Activated naive CD8-positive, alpha-beta T cell treated with anti-CD3 and anti-CD28 coated beads for 36 hours (primary cell): ENCODE results near the gene TRIO. TPM values are rescaled to one million over a fixed set of nuclear protein-coding genes. Genes with fewer than 3 reads are reported as not detected.

Source experiments
- DNase-seq: peaks from one replicate; pipeline ENCODE4 v3.0.0; 2021
- H3K27ac Mint-ChIP-seq: one replicate; pipeline ENCODE4 v1.8.0; 2022; ENCODE audit warnings: mild to moderate bottlenecking, moderate library complexity, mixed read lengths
- H3K27me3 Mint-ChIP-seq: one replicate; pipeline ENCODE4 v1.8.0; 2022; ENCODE audit warnings: mild to moderate bottlenecking, mixed read lengths
- H3K36me3 Mint-ChIP-seq: one replicate; pipeline ENCODE4 v1.8.0; 2021; ENCODE audit warnings: mild to moderate bottlenecking, mixed read lengths
- H3K4me1 Mint-ChIP-seq: one replicate; pipeline ENCODE4 v1.8.0; 2021; ENCODE audit warnings: mixed read lengths
- H3K4me3 Mint-ChIP-seq: one replicate; pipeline ENCODE4 v1.8.0; 2022; ENCODE audit warnings: mild to moderate bottlenecking, moderate library complexity, mixed read lengths
- H3K9me3 Mint-ChIP-seq: one replicate; pipeline ENCODE4 v1.8.0; 2022; ENCODE audit warnings: mixed read lengths
- total RNA-seq, 2 experiments: library from RNA; stranded (reverse); gene quantifications; one replicate each; pipeline ENCODE4 v1.2.3, GENCODE V29; 2021

TRIO gene
- total RNA-seq, 2 experiments from 2014 or later, result 7.4 to 9.8 TPM

DNA sequence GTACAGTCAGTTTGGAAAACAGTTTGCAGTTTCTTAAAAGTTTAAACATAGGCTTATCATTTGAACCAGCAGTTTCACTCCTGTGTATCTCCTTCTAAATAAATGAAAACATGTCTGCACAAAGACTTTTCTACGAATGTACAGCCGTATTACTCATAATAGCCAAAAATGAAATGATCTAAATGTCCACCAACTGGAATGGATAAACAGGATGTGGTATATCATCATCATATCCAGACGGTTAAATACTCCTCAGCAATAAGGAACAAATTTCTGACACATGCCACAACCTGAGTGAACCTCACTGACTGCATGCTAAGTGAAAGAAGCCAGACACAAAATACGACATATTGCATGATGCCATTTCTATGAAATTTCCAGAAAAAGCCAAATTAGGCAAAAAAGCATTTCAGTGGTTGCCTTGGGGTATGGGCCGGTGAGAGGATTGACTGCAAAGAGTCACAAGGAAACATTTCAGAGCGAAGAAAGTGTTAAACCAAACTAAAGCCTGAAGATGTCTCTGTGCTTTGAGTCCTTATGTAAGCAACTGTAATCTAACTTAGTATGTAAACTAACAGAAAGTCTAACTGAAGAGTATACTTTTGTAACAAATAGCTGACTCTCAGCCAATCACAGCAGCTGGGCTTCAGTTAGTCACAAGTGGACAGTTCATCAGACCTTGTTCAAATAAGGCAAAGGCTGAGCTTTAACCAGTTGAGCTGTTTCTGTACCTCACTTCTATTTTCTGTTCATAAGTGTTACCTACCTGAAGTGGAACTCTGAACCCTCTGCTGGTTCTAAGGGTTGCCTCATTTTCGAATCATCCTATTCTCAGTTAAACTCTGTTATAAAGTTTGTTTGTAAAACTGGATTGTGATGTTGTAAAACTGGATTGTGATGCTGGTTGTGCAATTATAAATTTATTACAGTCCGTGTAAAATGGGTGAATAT is 65.2 kb downstream of the TRIO start:
- DNase-seq, result no peak
- no peaks in the 10 kb centered on the region for H3K36me3 Mint-ChIP-seq
- no peaks in the 10 kb centered on the region for H3K9me3 Mint-ChIP-seq
- peaks cover 23% of the 10 kb centered on the region for H3K27me3 Mint-ChIP-seq
- H3K4me1 Mint-ChIP-seq, result peaks cover 13% of the 10 kb centered on the region
- H3K27ac Mint-ChIP-seq, result no peak overlapping the region
- no peak overlapping the region for H3K4me3 Mint-ChIP-seq

DNA sequence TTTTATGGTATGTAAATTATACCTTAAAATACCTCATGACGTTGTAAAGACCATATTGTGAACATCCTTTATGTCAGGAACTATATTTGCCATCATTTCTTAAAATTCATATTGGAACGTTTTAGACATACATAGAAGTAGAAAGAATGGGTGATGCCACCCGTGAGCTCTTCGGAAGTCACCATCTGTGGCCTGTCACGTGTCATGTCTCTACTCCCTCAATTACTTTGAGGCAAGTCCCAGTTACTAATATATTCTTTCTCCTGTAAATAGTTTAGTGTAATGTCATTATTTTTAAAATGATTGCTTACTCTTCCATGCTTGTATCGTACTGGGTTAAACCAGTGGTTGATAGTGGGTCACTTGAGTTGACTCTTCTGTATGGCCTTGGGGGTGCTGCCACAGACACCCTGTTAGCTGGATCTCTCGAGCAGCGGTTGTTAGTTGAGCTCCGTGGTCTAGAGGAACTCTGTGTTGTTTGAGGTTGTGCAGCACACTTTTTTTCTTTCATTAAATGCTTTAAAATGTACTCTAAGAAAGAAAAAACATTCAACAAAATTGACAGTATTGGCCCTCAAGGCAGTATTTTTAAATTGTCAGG is 66.2 kb downstream of the TRIO start:
- H3K27ac Mint-ChIP-seq, result no peak overlapping the region
- H3K36me3 Mint-ChIP-seq, result no peaks in the 10 kb centered on the region
- H3K27me3 Mint-ChIP-seq, result peaks cover 17% of the 10 kb centered on the region

DNA sequence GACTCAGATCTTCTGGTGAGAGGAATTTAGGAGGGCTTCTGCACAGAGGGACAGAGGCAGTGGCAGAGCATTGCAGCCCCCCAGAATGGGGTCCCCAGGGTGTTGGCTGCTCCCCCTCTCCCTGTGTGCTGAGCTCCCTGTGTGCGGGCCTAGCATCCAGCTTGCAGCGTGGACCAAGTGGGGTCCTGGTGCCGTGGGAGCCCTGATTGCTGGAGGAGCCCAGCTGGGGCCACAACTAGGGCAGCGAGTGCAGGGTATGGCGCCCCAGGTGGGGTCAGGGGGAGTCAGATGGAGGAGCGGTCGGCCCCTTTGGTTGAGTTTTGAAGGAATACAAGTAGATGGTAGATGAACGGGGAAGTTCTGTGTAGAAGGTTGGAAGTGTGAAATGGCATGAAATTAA is 66.7 kb downstream of the TRIO start:
- Mint-ChIP-seq H3K4me3 (no peak overlapping the region), H3K36me3 (no peaks in the 10 kb centered on the region), H3K27me3 (peaks cover 16% of the 10 kb centered on the region), H3K27ac (no peak overlapping the region), H3K9me3 (no peaks in the 10 kb centered on the region), H3K4me1 (peaks cover 10% of the 10 kb centered on the region)
- no peak for DNase-seq

More for the DNA sequence above, 66.2 kb downstream of the TRIO start:
- Mint-ChIP-seq H3K4me1 (peaks cover 13% of the 10 kb centered on the region), H3K4me3 (no peak overlapping the region), H3K9me3 (no peaks in the 10 kb centered on the region)
- no peak for DNase-seq

DNA sequence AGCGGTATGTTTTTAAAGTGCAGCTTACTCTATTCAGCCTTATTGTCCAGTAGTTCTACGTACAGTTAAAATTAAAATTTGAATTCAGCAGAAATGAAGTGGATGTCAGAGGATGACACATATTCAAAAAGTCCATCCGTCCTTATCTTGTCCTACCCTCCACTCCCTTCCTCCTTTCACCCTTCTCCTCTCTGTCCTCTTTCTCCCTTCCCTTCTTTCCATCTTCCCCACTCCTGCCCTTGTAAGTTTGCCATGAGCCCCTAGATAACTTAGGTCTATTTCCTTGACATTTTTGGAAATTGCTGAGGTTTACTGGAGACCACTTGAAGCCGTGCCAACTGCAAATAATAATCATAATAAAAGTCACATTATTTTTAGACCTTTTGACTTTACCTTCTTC is 67.6 kb downstream of the TRIO start:
- Mint-ChIP-seq H3K27me3 (peaks cover 19% of the 10 kb centered on the region), H3K4me1 (peaks cover 6% of the 10 kb centered on the region), H3K36me3 (no peaks in the 10 kb centered on the region), H3K4me3 (no peak overlapping the region), H3K9me3 (no peaks in the 10 kb centered on the region), H3K27ac (no peak overlapping the region)
- DNase-seq, result no peak

DNA sequence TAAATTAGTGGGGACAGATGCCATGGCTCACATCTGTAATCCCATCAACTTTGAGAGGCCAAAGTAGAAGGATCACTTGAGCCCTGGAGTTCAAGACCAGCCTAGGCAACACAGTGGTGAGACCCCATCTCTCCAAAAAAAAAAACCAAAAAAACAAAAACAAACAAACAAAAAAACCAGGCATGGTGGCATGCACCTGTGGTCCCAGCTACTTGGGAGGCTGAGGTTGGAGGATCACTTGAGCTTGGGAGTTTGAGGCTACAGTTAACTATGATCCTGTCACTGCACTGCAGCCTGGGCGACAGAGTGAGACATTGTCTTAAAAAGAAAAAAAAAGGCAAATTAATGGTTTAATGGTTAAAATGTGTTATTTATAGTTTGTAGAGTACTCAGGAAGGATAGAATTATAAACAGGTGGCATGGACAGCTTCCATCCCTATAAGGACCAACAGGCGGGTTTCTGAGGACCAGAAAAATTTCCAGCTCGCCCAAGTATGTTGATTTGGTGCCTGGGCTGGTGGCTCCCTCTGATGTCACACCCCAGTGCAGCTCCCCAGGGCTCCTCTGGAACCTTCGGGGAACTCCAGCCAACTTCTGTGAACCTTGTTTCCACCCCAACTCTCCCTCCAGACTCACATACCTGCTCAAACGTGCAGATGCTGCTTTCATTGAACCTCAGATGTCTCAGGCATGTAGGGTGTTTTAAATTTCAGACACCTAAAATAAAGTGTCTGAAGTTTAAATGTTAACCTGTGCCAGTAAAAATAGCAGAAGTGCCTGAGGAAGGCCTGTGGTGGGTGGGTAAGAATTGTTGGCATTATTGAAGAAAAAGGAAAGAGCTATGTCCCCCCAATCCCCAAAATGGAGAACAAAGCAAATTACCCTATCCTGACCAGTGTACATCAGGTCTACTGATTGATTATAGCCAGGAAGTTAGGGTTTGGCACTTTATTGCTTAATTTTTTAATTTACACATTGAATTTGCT is 69.0 kb downstream of the TRIO start:
- Mint-ChIP-seq H3K4me1 (peaks cover 6% of the 10 kb centered on the region), H3K4me3 (no peak overlapping the region), H3K36me3 (no peaks in the 10 kb centered on the region), H3K27ac (no peak overlapping the region), H3K9me3 (no peaks in the 10 kb centered on the region), H3K27me3 (peaks cover 26% of the 10 kb centered on the region)
- DNase-seq, result no peak

DNA sequence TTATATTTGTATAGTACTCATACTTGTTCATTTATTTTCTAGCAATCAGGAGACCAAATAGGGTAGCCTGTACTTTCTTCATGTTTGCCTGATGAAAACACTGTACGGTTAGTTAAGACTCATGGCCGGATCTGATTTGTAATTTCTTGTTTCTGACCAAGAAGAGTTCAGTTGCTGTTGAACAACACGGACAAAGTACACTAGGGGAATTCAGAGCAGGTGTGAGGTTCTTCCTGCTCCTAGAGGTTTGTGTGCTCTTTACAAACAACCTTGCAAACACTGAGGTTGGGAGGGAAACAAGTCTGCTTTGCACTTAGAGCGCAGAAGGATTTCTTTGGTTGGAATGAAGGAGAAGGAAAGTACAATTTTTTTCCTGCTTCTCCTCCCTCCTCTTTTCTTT is 69.7 kb downstream of the TRIO start:
- H3K27ac Mint-ChIP-seq, result no peak overlapping the region
- no peak for DNase-seq
- H3K9me3 Mint-ChIP-seq, result no peaks in the 10 kb centered on the region
- H3K4me3 Mint-ChIP-seq, result no peak overlapping the region
- peaks cover 26% of the 10 kb centered on the region for H3K27me3 Mint-ChIP-seq
- peaks cover 4% of the 10 kb centered on the region for H3K4me1 Mint-ChIP-seq
- H3K36me3 Mint-ChIP-seq, result no peaks in the 10 kb centered on the region

DNA sequence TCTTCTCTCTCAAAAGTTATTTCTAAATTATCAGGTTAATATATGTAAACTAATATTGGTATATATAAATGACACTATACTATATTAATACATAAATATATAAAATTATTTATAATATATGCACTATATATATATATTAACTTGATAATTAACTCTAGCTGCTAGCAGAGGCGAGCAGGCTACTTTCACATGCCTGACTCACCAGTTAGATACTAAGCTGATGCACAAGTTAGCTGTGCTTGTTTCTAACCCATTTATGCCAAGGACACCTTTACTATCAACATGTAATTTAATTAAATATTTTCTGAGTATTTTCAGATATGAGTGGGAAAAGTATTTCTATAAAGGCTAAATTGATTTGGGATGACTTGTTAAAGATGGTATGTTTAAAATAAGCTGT is 70.1 kb downstream of the TRIO start:
- Mint-ChIP-seq H3K27ac (no peak overlapping the region), H3K9me3 (no peaks in the 10 kb centered on the region), H3K36me3 (no peaks in the 10 kb centered on the region), H3K27me3 (peaks cover 26% of the 10 kb centered on the region), H3K4me3 (no peak overlapping the region), H3K4me1 (peaks cover 2% of the 10 kb centered on the region)
- DNase-seq, result no peak

DNA sequence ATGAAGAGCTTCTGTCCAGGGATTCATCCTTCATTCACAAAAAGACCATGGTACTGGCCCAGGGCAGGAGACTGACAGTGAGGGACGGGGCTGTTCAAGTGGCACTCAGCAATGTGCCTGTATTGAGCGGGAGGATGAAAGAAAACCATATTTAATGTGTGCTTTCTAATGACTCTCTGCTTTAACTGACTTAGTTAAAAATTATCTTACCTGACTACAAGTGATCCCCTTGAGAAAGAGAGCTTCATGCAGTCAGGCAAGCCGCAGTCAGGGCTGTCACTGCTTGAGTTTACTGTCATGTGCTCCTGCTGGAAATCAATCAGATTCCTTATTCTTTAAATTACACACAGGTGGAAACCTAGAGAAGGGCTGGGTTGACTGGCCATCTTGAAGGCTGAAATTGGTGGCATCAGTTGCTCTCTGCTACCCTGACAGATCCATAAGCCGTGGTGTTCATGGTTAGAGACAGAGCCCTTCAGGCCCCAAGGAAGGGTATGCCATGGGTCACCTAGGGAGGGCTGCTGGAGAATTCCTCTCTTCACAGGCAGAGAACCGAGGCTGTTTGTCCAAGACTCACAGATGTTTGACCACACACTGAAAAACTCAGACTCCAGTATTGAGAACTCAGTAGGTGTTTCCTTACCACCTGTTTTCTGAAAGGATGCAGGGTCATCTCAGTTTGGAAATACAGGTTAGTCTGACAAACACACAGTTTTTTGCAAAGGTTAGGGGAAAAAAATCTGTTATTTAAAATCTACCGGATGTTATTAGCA is 70.9 kb downstream of the TRIO start:
- no peak overlapping the region for H3K4me3 Mint-ChIP-seq
- H3K4me1 Mint-ChIP-seq, result no peaks in the 10 kb centered on the region
- no peaks in the 10 kb centered on the region for H3K36me3 Mint-ChIP-seq
- no peak for DNase-seq
- H3K27me3 Mint-ChIP-seq, result peaks cover 26% of the 10 kb centered on the region
- no peaks in the 10 kb centered on the region for H3K9me3 Mint-ChIP-seq
- H3K27ac Mint-ChIP-seq, result no peak overlapping the region

DNA sequence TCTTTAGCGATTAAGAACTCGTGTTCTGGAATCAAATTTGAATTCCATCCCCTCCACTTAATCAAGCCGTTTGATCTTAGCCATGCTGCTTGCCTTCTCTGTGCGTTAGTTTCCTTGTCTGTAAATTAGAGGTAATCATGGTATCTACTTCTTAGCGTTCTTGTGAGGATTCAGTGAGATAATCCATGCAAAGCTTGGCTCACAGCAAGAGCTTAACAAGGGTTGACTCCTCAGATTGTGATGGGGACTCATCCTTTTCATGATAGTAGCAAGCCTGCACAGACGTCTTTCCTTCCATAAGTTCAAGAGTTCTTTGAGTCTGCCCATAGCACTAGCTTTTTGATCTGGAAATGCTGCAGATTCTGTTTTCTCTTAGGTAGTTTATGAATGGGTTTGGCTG is 72.8 kb downstream of the TRIO start:
- H3K4me1 Mint-ChIP-seq, result no peaks in the 10 kb centered on the region
- no peak for DNase-seq
- no peaks in the 10 kb centered on the region for H3K9me3 Mint-ChIP-seq
- no peak overlapping the region for H3K27ac Mint-ChIP-seq
- H3K27me3 Mint-ChIP-seq, result peaks cover 22% of the 10 kb centered on the region
- H3K36me3 Mint-ChIP-seq, result no peaks in the 10 kb centered on the region
- H3K4me3 Mint-ChIP-seq, result no peak overlapping the region

DNA sequence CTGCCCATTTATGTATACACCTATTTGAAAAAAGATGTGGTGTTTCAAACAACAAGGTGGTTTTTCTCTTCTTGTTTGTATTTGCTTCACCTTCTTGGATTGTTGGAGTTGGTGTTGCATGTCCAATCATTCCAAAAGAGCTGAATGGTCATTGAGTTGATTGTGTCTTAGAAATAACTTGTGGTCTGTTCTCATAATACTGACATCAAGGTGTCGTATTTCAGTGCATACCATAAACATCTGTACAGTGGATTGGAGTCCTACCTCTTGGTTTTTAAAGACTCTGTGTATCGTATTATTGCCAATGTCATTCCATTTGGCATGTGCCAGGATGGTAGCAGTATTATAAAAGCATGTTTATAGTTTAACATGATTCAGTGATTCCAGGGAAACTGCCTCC is 73.2 kb downstream of the TRIO start:
- Mint-ChIP-seq H3K36me3 (no peaks in the 10 kb centered on the region), H3K27me3 (peaks cover 20% of the 10 kb centered on the region), H3K4me1 (no peaks in the 10 kb centered on the region), H3K9me3 (peaks cover under 1% of the 10 kb centered on the region), H3K4me3 (no peak overlapping the region), H3K27ac (no peak overlapping the region)
- no peak for DNase-seq

DNA sequence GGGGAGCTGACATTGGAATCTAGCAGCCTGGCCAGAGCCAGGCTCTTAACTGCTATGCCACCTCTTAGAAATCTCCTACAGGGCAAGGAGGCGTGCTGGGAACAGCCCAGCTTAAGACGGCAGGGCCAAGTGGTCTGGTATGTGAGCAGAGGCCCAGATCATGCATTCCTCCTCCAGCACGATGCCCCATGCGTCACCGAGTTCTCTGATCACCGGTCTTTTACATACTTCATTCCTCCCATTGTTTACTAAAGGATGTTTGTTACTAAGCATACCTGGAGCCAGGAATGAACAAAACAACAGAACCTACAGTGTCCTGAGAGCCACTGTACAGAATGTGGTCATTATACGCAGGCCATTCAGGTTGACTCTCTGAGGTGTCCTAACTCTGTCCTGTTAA is 73.8 kb downstream of the TRIO start:
- peaks cover 2% of the 10 kb centered on the region for H3K4me1 Mint-ChIP-seq
- DNase-seq, result no peak
- peaks cover 20% of the 10 kb centered on the region for H3K27me3 Mint-ChIP-seq
- peaks cover 1% of the 10 kb centered on the region for H3K9me3 Mint-ChIP-seq
- H3K36me3 Mint-ChIP-seq, result no peaks in the 10 kb centered on the region
- no peak overlapping the region for H3K27ac Mint-ChIP-seq
- no peak overlapping the region for H3K4me3 Mint-ChIP-seq

DNA sequence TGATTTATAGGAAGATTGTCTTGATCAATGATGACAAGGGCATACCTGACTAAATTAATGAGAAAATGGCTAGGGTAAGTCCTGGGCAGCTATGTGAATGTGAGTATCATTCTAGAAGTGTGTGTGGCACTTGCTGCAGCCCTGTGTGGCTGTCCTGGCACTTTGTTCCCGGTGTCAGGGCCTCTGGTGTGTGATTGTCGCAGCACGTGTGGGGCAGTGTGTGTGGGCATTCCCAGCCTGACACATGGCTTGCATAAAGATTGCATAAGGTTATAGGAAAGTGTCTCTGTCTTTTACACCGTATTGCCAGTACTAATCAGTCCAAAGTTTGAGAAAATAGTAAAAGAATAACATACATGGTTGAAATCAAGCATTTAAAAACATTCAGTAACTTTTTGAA is 74.4 kb downstream of the TRIO start:
- Mint-ChIP-seq H3K9me3 (peaks cover 1% of the 10 kb centered on the region), H3K27me3 (peaks cover 21% of the 10 kb centered on the region), H3K4me3 (no peak overlapping the region), H3K4me1 (peaks cover 2% of the 10 kb centered on the region), H3K36me3 (no peaks in the 10 kb centered on the region), H3K27ac (no peak overlapping the region)
- DNase-seq, result no peak

DNA sequence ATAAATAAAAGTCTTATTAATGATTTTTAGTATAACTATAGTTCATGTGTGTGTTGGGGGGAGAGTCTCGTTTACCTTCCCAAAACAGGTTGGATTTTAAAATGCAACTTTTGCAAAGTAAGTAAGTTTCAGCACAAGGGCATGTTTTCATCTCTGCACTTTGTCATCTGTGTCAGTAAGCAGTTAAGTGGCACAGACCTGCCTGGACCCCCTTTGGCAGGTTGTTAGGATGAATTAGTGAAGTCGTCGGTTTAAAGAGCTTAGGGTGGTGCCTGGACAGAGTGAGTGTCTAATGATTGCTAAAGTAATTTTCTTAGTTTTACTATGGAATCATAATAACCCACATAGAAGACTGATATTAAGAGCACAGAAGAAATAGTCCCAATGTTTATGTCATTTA is 74.9 kb downstream of the TRIO start:
- no peak for DNase-seq
- H3K36me3 Mint-ChIP-seq, result no peaks in the 10 kb centered on the region
- peaks cover 25% of the 10 kb centered on the region for H3K27me3 Mint-ChIP-seq
- no peak overlapping the region for H3K4me3 Mint-ChIP-seq
- no peak overlapping the region for H3K27ac Mint-ChIP-seq
- peaks cover 6% of the 10 kb centered on the region for H3K4me1 Mint-ChIP-seq
- H3K9me3 Mint-ChIP-seq, result peaks cover 1% of the 10 kb centered on the region

DNA sequence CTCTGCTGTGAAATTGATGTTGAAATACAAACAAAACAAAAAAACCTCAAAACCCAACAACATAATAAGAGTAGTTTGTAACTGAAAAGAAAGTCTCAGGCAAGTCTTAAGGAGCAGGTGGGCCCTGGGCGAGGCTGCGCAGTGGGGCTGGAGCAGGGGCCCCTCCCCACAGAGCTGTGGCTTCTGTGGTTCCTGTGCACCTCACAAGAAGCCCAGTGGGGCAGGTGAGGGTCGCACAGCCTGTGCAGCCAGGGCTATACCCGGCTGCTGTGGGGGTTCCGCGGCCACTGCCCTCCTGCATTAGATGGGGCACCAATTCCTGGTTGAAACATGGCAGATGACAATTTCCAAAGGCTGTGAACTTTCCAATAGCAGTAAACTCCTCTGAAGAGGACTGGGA is 75.3 kb downstream of the TRIO start:
- Mint-ChIP-seq H3K9me3 (peaks cover 1% of the 10 kb centered on the region), H3K4me1 (peaks cover 10% of the 10 kb centered on the region), H3K27ac (no peak overlapping the region), H3K27me3 (peaks cover 30% of the 10 kb centered on the region), H3K4me3 (no peak overlapping the region), H3K36me3 (no peaks in the 10 kb centered on the region)
- no peak for DNase-seq
